ENCODE measurements around the gene ADH7.

The ADH7 gene

GRCh38 chr4:99457270-99457669, 22.1 kb upstream of the ADH7 start:
- TF ChIP-seq CTCF (IDR thresholded peaks at IDR 0.05) = no peak
- H3K4me3 ChIP-seq = no peak overlapping the region
- H3K27ac ChIP-seq = no peak overlapping the region
- DNase-seq (ENCODE audit: low spot score) = no peak

GRCh38 chr4:99447513-99447912, 12.4 kb upstream of the ADH7 start:
- no peak overlapping the region for H3K27ac ChIP-seq
- no peak for DNase-seq (ENCODE audit: low spot score)
- TF ChIP-seq CTCF (IDR thresholded peaks at IDR 0.05) = no peak
- no peak overlapping the region for H3K4me3 ChIP-seq

GRCh38 chr4:99447079-99447478, 11.9 kb upstream of the ADH7 start:
- Histone ChIP-seq H3K27ac (no peak overlapping the region), H3K4me3 (no peak overlapping the region)
- DNase-seq (ENCODE audit: low spot score) = no peak
- TF ChIP-seq CTCF (IDR thresholded peaks at IDR 0.05) = no peak

- no peak for DNase-seq (ENCODE audit: low spot score)
- Histone ChIP-seq H3K27ac (no peak overlapping the region), H3K4me3 (no peak overlapping the region)
- TF ChIP-seq CTCF (IDR thresholded peaks at IDR 0.05) = no peak
Measured at GRCh38 chr4:99438405-99438780, 3.3 kb upstream of the ADH7 start.

GRCh38 chr4:99437723-99438404, 2.7 kb upstream of the ADH7 start:
- DNase-seq (ENCODE audit: low spot score) = no peak
- Histone ChIP-seq H3K27ac (no peak overlapping the region), H3K4me3 (no peak overlapping the region)
- TF ChIP-seq CTCF (IDR thresholded peaks at IDR 0.05) = no peak

GRCh38 chr4:99436976-99437722, 2.0 kb upstream of the ADH7 start:
- no peak for TF ChIP-seq CTCF (IDR thresholded peaks at IDR 0.05)
- Histone ChIP-seq H3K4me3 (no peak overlapping the region), H3K27ac (no peak overlapping the region)
- DNase-seq (ENCODE audit: low spot score) = no peak

GRCh38 chr4:99436462-99436861, 1.3 kb upstream of the ADH7 start:
- H3K27ac ChIP-seq = no peak overlapping the region
- TF ChIP-seq CTCF (IDR thresholded peaks at IDR 0.05) = no peak
- H3K4me3 ChIP-seq = no peak overlapping the region
- DNase-seq (ENCODE audit: low spot score) = no peak
